HG03565 (cell line): ENCODE data around the gene LRRC51.

ENCODE experiments used
- ATAC-seq: cut with Tn5 transposase; IDR thresholded peaks from one replicate; pipeline ENCODE4 v1.9.1; 2021; ENCODE audit warnings: mild to moderate bottlenecking, moderate library complexity; ENCODE audit not compliant: unreplicated experiment

The LRRC51 gene

GRCh38 chr11:72080326-72081183 is at the start of gene LRRC51, which contains the start of gene NUMA1:
Gene LRRC51, plus strand, starts transcription at chr11:72080850. Its CDS starts 8,234 bp downstream, at chr11:72089084.
Gene NUMA1, minus strand, starts transcription at chr11:72080542. Its CDS starts 44,599 bp downstream, at chr11:72035943.
- ATAC-seq: peak; percentile 83

DNA sequence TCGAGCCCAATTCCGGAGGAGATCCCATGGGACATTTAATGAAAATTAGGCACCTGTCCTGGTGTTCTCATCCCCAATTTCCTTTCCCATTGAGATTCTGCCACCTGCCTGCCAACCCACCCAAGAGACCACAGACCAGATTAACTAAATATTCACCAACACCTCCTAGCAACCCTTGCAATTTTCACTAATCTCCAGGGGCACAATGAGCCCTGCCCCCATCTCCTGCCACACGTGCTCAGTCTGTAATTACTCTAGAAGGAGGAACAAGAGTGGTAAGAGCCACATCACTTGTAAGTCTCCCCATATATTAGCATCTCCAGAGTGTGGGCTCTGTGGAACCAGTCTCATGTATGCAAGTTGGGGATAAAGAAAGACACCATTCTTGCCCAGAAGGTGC is 44.0 kb upstream of the LRRC51 start:
- ATAC-seq: no peak

DNA sequence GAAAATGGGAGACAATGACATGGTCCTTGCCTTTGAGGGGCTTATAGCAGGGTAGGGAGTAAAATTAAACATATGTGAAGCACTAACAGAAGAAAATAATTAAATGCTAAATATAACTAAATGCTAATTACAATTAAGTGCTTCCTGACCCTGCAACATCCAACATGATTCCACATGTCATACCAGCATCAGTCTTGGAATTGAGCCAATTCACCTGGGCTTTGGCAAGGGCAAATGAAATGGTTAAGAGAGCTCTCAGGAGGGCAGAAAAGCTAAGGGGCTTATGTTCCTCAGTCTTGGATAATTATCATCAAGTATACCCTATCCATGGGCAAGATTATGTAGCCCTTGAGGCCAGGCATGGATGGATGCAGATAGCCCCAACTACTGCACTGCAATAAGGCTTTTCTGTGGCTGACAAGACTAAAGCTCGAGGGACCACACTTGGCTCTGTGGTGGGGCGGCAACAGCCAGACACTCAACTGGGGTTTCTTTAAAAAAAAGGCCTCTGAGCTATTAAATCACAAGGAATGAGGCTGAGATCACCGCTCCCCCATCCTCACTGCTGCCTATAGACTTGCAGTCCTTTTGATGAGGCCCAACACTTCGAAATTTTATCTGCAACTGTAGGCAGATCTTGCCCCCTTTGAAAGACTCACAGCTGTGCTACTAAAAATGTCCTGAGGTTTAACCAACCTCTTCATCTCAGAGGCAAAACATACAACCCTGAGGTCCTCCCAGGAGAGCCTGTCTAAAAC is 42.9 kb upstream of the LRRC51 start:
- ATAC-seq: no peak

GRCh38 chr11:72038491-72038890 is 42.2 kb upstream of the LRRC51 start:
- no peak for ATAC-seq

- ATAC-seq: no peak
These were observed 41.4 kb upstream of the LRRC51 start for GRCh38 chr11:72039031-72039855.

DNA sequence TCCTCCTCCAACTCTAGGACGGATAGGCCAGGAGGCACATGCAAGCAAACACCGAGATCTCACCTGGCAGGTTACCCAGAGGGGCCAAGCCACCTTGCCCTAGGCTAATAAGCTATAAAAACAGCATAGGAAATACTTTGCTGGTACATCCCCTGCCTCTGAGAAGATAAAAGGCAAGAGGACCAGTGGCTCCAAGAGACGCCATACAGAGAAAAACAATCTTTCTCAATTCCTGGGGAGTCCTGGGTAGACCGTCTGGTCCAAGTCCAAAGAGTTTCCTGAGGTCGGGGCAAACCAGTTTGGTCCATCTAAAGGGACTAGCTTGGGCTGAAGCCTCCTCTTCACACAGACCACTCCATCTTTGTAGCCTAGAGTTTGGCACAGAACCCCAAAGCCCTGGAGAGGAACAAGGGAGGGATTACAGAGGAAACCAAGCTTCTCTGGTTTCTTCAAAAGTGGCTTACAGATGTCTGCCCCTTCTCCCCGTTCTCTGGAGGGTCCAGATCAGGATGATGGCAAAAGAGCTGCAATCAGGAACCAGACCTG is 40.7 kb upstream of the LRRC51 start:
- ATAC-seq: no peak

DNA sequence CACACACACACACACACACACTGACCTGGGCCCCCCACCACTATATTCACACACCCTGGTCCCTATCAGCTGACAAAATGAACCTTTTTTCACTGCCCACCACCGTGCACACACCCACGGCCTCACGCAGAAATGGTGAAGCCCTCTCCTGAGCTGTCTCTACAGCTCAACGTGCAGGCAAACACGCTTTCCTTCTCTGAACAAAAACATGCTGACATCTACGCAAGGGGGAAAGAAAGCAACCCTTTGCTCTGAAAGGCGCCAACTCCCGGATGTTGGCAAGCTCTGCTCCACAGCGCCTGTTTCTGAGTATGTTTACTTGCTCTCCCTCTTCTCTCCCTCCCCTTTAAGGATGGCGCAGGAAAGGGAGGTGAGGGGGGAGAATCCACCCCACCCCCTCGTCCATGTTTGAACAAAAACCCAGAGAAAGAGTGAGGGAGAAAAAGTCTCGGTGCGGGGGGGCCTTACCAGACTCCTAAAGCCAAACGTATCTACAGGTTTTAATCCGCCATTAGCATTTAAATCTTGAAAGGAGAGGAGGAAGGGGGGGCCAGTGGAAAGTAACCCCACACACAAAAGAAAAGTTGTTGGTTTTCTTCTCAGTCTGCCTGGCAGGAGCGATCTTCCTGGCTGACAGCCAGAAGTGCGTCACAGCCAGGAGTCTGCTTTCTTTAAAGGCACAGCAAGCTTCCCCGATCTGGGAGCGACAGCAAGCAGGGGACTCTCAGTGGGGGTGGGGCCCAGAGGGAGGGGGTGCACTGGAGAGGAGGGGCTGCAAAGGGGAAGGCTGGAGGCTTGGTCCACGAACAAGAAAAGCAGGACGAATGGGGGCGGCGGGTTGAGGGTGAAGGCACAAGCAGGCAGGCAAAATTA is 39.9 kb upstream of the LRRC51 start:
- ATAC-seq: no peak

DNA sequence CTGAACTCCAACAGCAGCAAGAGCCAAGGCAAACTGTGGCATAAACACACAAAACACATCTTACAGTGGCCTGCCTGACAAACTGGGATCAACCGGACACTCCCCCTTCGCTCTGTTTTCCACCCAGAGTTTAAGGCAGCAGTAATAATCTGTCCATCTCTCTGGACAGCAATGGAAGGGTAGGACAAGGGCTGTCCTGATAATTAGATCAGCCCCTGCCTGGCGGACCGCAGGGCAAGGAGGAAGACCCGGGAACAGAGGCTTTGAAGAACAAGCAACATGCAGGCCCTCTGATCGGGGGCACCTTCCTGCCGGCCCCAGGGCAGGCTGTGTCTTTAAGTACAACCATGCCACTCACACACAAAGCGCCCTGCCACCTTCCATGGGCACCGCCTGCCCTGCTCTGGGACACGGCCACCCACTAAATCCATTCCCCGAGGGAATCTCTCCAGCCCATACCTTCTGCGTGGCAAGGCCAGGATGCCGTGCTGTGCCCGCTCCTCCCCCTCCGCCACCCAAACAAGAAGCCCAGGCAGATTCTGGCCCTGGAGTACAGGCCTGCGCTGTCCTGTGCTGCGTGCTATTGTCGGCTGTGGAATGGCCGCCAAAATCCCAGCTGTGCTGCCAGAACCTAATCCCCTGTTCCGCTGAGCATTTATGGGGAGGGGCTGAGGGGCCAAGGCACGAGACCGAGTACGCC is 39.1 kb upstream of the LRRC51 start:
- ATAC-seq: no peak

DNA sequence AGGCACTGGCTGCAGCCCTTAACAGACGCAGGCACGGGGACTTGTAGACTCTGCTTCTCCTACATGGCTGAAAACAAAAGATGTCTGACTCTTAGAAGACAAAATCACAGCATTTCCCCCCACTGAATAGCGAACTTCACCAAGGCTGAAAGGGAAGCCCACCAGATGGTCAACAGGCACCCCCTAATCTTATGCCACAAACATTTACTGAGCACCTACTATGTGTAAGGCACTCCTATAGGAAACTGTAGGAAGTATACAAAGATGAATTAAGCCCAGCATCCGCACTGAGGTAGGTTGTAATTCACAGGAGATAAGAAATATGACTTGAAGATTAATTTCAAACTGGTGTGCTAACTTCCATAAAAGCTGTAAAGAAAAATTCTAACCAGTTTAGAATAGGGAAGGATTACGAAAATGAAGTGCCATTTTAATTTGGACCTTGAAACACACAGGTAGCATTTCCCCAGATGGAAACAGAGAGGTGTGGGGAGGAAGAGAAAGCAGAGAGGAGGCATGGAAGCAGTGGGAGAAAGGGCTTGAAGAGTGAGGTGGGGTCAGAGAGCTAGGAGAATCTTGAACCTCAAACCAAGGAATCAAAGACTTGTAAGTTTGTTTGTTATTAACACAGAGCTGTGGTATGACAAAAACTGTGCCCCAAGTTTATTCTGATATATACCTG is 38.4 kb upstream of the LRRC51 start:
- ATAC-seq: no peak

- ATAC-seq: no peak
These were observed 34.8 kb upstream of the LRRC51 start for GRCh38 chr11:72045849-72046248.

GRCh38 chr11:72048766-72049460 is 31.7 kb upstream of the LRRC51 start:
- ATAC-seq: no peak

DNA sequence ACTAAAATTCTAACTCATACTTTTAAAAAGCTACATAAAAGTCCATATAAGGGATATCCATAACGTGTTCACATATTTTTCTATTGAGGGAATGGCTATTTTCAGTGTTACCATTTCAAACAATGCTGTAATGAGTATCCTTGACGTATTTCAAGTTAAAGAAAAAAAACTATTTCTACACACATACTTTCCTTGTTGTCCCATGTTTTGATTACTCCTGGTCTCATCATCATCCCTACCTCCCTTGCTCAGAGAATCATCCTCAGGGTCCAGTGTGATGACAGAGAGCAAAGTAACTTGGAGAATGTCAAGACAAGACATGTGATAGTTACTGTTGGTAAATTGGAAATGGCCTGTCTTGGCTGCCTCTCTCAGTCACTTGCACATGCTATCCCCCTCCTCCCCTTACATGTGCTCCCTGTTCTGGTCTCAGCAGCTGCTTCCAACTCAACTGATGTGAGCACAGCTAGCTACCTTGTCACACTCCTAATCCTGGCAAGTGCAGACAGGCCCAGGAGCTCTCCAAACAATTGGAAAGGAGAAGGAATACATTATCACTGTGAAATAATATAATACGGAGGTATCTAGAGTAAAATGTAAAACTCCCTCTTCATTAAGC is 22.1 kb upstream of the LRRC51 start:
- no peak for ATAC-seq

- ATAC-seq: no peak
These were observed 18.8 kb upstream of the LRRC51 start for GRCh38 chr11:72061739-72062396.

- no peak for ATAC-seq
These were observed 13.8 kb upstream of the LRRC51 start for GRCh38 chr11:72066855-72067254.

- ATAC-seq: no peak
These were observed 13.4 kb upstream of the LRRC51 start for GRCh38 chr11:72067266-72067665.

- no peak for ATAC-seq
These were observed 13.0 kb upstream of the LRRC51 start for GRCh38 chr11:72067676-72068075.

- no peak for ATAC-seq
These were observed 11.4 kb upstream of the LRRC51 start for GRCh38 chr11:72069200-72069599.
